ENCODE measurements around the gene MEI1. TPM values are rescaled to one million over a fixed set of nuclear protein-coding genes. Genes with fewer than 3 reads are reported as not detected.

The MEI1 gene
- total RNA-seq, 1 experiment from 2014 or later: not detected

DNA sequence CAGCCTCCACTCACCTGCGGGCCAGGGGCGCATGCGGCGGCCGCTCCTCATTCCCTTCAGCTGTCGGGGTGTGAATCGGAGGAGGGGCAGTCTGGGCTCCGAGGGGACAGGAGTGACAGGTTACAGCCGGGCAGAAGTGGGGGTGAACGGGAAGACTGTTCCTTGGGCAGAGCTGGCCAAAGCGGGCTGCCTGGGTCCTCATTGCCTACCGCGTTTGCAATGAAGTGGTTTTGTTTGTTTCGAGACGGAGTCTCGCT is 733 bp downstream of the MEI1 start:
- DNase-seq: no peak
- Mint-ChIP-seq H3K27ac (ENCODE audit: unreplicated experiment) (no peak overlapping the region), H3K9me3 (ENCODE audit: unreplicated experiment) (no peaks in the 10 kb centered on the region), H3K27me3 (ENCODE audit: insufficient read depth, unreplicated experiment) (no peaks in the 10 kb centered on the region), H3K4me1 (ENCODE audit: low read depth, unreplicated experiment) (no peaks in the 10 kb centered on the region), H3K4me3 (ENCODE audit: unreplicated experiment) (no peak overlapping the region), H3K36me3 (ENCODE audit: insufficient read depth, unreplicated experiment) (no peaks in the 10 kb centered on the region)
- H3K4me3 ChIP-seq (ENCODE audit: low read depth, low read length): no peak overlapping the region
- no peaks in the 10 kb centered on the region for H3K27me3 ChIP-seq (replicated peaks; ENCODE audit: control insufficient read depth, insufficient read depth, low read length)
- ChIA-PET CTCF (no interaction called here), POLR2A (no interaction called here)
- H3K36me3 ChIP-seq (ENCODE audit: control insufficient read depth, insufficient read depth, low read length): no peaks in the 10 kb centered on the region
- intact Hi-C loops (cut with micrococcal nuclease; ENCODE audit: unreplicated experiment): no loop called here
- BruUV-seq (replicated peaks): no TSS peak
- TF ChIP-seq, protein P1, sequence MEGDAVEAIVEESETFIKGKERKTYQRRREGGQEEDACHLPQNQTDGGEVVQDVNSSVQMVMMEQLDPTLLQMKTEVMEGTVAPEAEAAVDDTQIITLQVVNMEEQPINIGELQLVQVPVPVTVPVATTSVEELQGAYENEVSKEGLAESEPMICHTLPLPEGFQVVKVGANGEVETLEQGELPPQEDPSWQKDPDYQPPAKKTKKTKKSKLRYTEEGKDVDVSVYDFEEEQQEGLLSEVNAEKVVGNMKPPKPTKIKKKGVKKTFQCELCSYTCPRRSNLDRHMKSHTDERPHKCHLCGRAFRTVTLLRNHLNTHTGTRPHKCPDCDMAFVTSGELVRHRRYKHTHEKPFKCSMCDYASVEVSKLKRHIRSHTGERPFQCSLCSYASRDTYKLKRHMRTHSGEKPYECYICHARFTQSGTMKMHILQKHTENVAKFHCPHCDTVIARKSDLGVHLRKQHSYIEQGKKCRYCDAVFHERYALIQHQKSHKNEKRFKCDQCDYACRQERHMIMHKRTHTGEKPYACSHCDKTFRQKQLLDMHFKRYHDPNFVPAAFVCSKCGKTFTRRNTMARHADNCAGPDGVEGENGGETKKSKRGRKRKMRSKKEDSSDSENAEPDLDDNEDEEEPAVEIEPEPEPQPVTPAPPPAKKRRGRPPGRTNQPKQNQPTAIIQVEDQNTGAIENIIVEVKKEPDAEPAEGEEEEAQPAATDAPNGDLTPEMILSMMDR (IDR thresholded peaks at IDR 0.05; ENCODE audit: insufficient read depth in 1 of 2, low read depth in 1 of 2, low read length in 1 of 2, severe bottlenecking in 1 of 2, unreplicated experiment in 1 of 2): no peak
- H3K4me1 ChIP-seq: peaks cover 12% of the 10 kb centered on the region
- no peaks in the 10 kb centered on the region for H3K9me3 ChIP-seq

DNA sequence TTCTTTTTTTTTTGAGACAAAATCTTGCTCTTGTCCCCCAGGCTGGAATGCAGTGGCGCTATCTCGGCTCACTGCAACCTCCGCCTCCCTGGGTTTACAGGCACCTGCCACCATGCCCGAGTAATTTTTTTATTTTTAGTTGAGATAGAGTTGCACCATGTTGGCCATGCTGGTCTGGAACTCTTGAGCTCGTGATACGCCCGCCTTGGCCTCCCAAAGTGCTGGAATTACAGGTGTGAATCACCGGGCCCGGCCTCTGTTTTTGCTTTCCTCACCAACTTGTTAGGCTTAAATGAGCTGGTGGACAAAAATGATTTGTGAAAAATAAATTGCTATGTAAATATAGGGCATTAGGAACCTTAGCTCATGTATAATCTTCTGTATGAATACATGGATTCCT is 3.5 kb downstream of the MEI1 start:
- POLR2A ChIA-PET: no interaction called here
- H3K9me3 ChIP-seq: no peaks in the 10 kb centered on the region
- BruUV-seq (replicated peaks): no TSS peak

DNA sequence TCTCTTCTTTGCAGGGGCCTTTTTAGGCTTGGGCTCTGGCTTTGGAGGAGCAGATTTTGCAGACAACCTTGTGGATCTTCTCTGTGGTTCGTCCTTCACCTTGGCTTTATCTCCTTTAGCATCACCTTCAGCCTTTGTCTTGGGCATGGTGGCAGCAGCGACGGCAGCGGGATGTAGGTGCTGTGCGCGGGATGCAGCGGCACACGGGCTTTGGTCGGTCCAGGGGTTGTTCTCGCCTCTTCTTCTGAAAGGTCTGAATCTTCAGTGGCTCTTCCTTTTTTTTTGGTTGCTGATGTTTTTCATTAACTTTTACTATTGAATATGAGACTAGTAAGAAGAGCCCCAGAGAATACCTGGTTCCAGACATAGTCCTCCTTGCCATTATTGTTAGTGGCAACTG is 10.0 kb downstream of the MEI1 start:
- TF ChIP-seq, protein P1 (IDR thresholded peaks at IDR 0.05; ENCODE audit: insufficient read depth in 1 of 2, low read depth in 1 of 2, low read length in 1 of 2, severe bottlenecking in 1 of 2, unreplicated experiment in 1 of 2): no peak
- POLR2A ChIA-PET: no interaction called here
- intact Hi-C loops (cut with micrococcal nuclease; ENCODE audit: unreplicated experiment): no loop called here
- BruUV-seq (replicated peaks): no TSS peak
- Mint-ChIP-seq H3K4me1 (ENCODE audit: low read depth, unreplicated experiment) (no peaks in the 10 kb centered on the region), H3K4me3 (ENCODE audit: unreplicated experiment) (no peak overlapping the region), H3K27ac (ENCODE audit: unreplicated experiment) (no peak overlapping the region), H3K27me3 (ENCODE audit: insufficient read depth, unreplicated experiment) (peaks cover 3% of the 10 kb centered on the region), H3K9me3 (ENCODE audit: unreplicated experiment) (no peaks in the 10 kb centered on the region), H3K36me3 (ENCODE audit: insufficient read depth, unreplicated experiment) (no peaks in the 10 kb centered on the region)
- CTCF ChIA-PET: no interaction called here
- no peaks in the 10 kb centered on the region for H3K27me3 ChIP-seq (replicated peaks; ENCODE audit: control insufficient read depth, insufficient read depth, low read length)
- no peak overlapping the region for H3K4me3 ChIP-seq (ENCODE audit: low read depth, low read length)
- no peak for DNase-seq
- no peaks in the 10 kb centered on the region for H3K36me3 ChIP-seq (ENCODE audit: control insufficient read depth, insufficient read depth, low read length)
- H3K4me1 ChIP-seq: no peaks in the 10 kb centered on the region
- H3K9me3 ChIP-seq: no peaks in the 10 kb centered on the region

More for the DNA sequence above, 3.5 kb downstream of the MEI1 start:
- H3K4me1 Mint-ChIP-seq (ENCODE audit: low read depth, unreplicated experiment): no peaks in the 10 kb centered on the region
- no peak for DNase-seq
- H3K9me3 Mint-ChIP-seq (ENCODE audit: unreplicated experiment): no peaks in the 10 kb centered on the region
- no peak overlapping the region for H3K4me3 Mint-ChIP-seq (ENCODE audit: unreplicated experiment)
- H3K27me3 Mint-ChIP-seq (ENCODE audit: insufficient read depth, unreplicated experiment): no peaks in the 10 kb centered on the region
- H3K4me3 ChIP-seq (ENCODE audit: low read depth, low read length): no peak overlapping the region
- no peaks in the 10 kb centered on the region for H3K27me3 ChIP-seq (replicated peaks; ENCODE audit: control insufficient read depth, insufficient read depth, low read length)
- no peak overlapping the region for H3K27ac Mint-ChIP-seq (ENCODE audit: unreplicated experiment)
- CTCF ChIA-PET: no interaction called here
- no peaks in the 10 kb centered on the region; the same call in 1 of the 2 replicates for H3K4me1 ChIP-seq
- no peaks in the 10 kb centered on the region for H3K36me3 ChIP-seq (ENCODE audit: control insufficient read depth, insufficient read depth, low read length)
- TF ChIP-seq, protein P1 (IDR thresholded peaks at IDR 0.05; ENCODE audit: insufficient read depth in 1 of 2, low read depth in 1 of 2, low read length in 1 of 2, severe bottlenecking in 1 of 2, unreplicated experiment in 1 of 2): no peak
- no peaks in the 10 kb centered on the region for H3K36me3 Mint-ChIP-seq (ENCODE audit: insufficient read depth, unreplicated experiment)
- intact Hi-C loops (cut with micrococcal nuclease; ENCODE audit: unreplicated experiment): no loop called here
